HCT116 (cell line): Measurements from ENCODE around the gene ADAM19. TPM values are rescaled to one million over a fixed set of nuclear protein-coding genes. Genes with fewer than 3 reads are reported as not detected.

Experiments
- ATAC-seq: fragments of 200-7000 bp; cut with Tn5 transposase; 2 replicates; pipeline ENCODE4 v1.9.1; 2020; ENCODE audit warnings: mild to moderate bottlenecking, moderate library complexity
- BruUV-seq: library from RNA; stranded (reverse); fragments of 400-500 nt; replicated peaks from 2 replicates; lab custom pipeline; 2021; lab: Mats Ljungman, UMichigan
- CTCF ChIA-PET: fragments of 300-600 bp; sonication (Branson Sonifier 250); formaldehyde crosslinking; loops from one replicate; lab custom pipeline; 2021; ENCODE audit warnings: antibody characterized with exemption; lab: Charles Lee
- POLR2A ChIA-PET: fragments of 300-600, 350-600 bp; sonication (Branson Sonifier 250); formaldehyde crosslinking; loops from one replicate; lab custom pipeline; 2021; ENCODE audit warnings: antibody characterized with exemption; lab: Charles Lee
- RAD21 ChIA-PET, 2 experiments: fragments of 300-600 bp; sonication (Branson Sonifier 250); formaldehyde crosslinking; loops; one replicate each; lab custom pipeline; 2023; ENCODE audit warnings: low total read pairs in 2 of 2; ENCODE audit not compliant: uncharacterized antibody in 2 of 2, unreplicated experiment in 2 of 2, low non-redundant PET in 1 of 2; lab: Charles Lee
- DNase-seq: peaks from one replicate; pipeline ENCODE4 v3.0.0-alpha.2; 2010; ENCODE audit warnings: low read depth, low spot score
- H2AFZ ChIP-seq: fragments of 200-600 bp; shearing (Covaris generic), sonication (generic); 2 replicates; pipeline ENCODE4 v1.6.1; 2017; ENCODE audit warnings: low read depth, mixed run types, mixed read lengths, antibody characterized with exemption, low read length; ENCODE audit not compliant: poor library complexity, severe bottlenecking
- H3K27ac ChIP-seq: 2 replicates; pipeline ENCODE4 v1.5.1; 2012; ENCODE audit warnings: low read depth, low read length
- H3K27me3 ChIP-seq: fragments of 200-600 bp; sonication (generic); 2 replicates; pipeline ENCODE4 v1.6.1; 2016; ENCODE audit warnings: mixed run types, low read length, mixed read lengths; ENCODE audit not compliant: insufficient read depth
- H3K36me3 ChIP-seq, 2 experiments: fragments of 200-500 bp in 1 of 2; fragments of 200-600 bp in 1 of 2; sonication (Bioruptor generic) in 1 of 2; sonication (generic) in 1 of 2; 2 replicates each; pipeline versions ENCODE4 v1.5.1 to v1.6.1; 2014 to 2016; ENCODE audit warnings: low read length in 2 of 2, inconsistent platforms in 1 of 2, mixed read lengths in 1 of 2, mixed run types in 1 of 2; ENCODE audit not compliant: insufficient read depth in 2 of 2, control insufficient read depth in 1 of 2
- H3K4me1 ChIP-seq, 2 experiments: fragments of 200-600 bp in 1 of 2; sonication (generic) in 1 of 2; 2 replicates each; pipeline versions ENCODE4 v1.5.1 to v1.6.1; 2012 to 2017; ENCODE audit warnings: low read length in 2 of 2, inconsistent platforms in 1 of 2, mild to moderate bottlenecking in 1 of 2, mixed read lengths in 1 of 2, mixed run types in 1 of 2, moderate library complexity in 1 of 2; ENCODE audit not compliant: insufficient read depth in 2 of 2, control insufficient read depth in 1 of 2
- H3K4me2 ChIP-seq: fragments of 200-600 bp; sonication (generic); 2 replicates; pipeline ENCODE4 v1.6.1; 2017; ENCODE audit warnings: mixed run types, low read length, mixed read lengths
- H3K4me3 ChIP-seq, 2 experiments: fragments of 200-600 bp in 1 of 2; sonication (generic) in 1 of 2; replicated peaks in 1 of 2; 2 replicates each; pipeline ENCODE4 v1.5.1; 2011 to 2016; ENCODE audit warnings: low read length in 2 of 2, control low read depth in 1 of 2, low read depth in 1 of 2, mild to moderate bottlenecking in 1 of 2, mixed read lengths in 1 of 2, mixed run types in 1 of 2
- H3K79me2 ChIP-seq: fragments of 200-600 bp; sonication (generic); 2 replicates; pipeline ENCODE4 v1.6.1; 2017; ENCODE audit warnings: mild to moderate bottlenecking, mixed run types, low read length, moderate library complexity, mixed read lengths; ENCODE audit not compliant: insufficient read depth
- H3K9ac ChIP-seq: fragments of 200-600 bp; sonication (generic); 2 replicates; pipeline ENCODE4 v1.6.1; 2016; ENCODE audit warnings: low read length, mixed read lengths
- H3K9me2 ChIP-seq: fragments of 200-600 bp; sonication (generic), shearing (Covaris generic); 2 replicates; pipeline ENCODE4 v1.6.1; 2017; ENCODE audit warnings: mixed run types, mild to moderate bottlenecking, moderate library complexity; ENCODE audit not compliant: insufficient read depth
- H3K9me3 ChIP-seq, 2 experiments: fragments of 200-500 bp in 1 of 2; fragments of 200-600 bp in 1 of 2; sonication (Bioruptor generic) in 1 of 2; sonication (generic) in 1 of 2; 2 replicates each; pipeline ENCODE4 v1.6.1; 2014 to 2017; ENCODE audit warnings: low read length in 2 of 2, mixed read lengths in 2 of 2, inconsistent platforms in 1 of 2, low read depth in 1 of 2, mild to moderate bottlenecking in 1 of 2, mixed run types in 1 of 2, moderate library complexity in 1 of 2; ENCODE audit not compliant: control insufficient read depth in 1 of 2, insufficient read depth in 1 of 2
- H4K20me1 ChIP-seq: fragments of 200-600 bp; sonication (generic), shearing (Covaris generic); 2 replicates; pipeline ENCODE4 v1.6.1; 2017; ENCODE audit warnings: mixed run types, mild to moderate bottlenecking, moderate library complexity; ENCODE audit not compliant: insufficient read depth
- ATF3 ChIP-seq: IDR thresholded peaks from 2 replicates; pipeline ENCODE4 v1.6.1; 2012
- CEBPB ChIP-seq: IDR thresholded peaks from 2 replicates; pipeline ENCODE4 v1.6.1; 2012; ENCODE audit warnings: low read depth
- CTCF ChIP-seq, 3 experiments: fragments of 200-600 bp in 1 of 3; sonication (generic) in 1 of 3; IDR thresholded peaks in 2 of 3; conservative IDR thresholded peaks in 1 of 3; 2 replicates each; pipeline ENCODE4 v1.5.1; 2012 to 2017; ENCODE audit warnings: low read depth in 2 of 3, low read length in 2 of 3, antibody characterized with exemption in 1 of 3, borderline replicate concordance in 1 of 3, control low read depth in 1 of 3, mild to moderate bottlenecking in 1 of 3, mixed read lengths in 1 of 3, mixed run types in 1 of 3, moderate library complexity in 1 of 3; ENCODE audit not compliant: insufficient read depth in 1 of 3
- EZH2 ChIP-seq: fragments of 200-600 bp; sonication (generic); IDR thresholded peaks from 2 replicates; pipeline ENCODE4 v1.6.1; 2017; ENCODE audit warnings: antibody characterized with exemption, mixed run types
- EZH2phosphoT487 ChIP-seq: fragments of 200-600 bp; IDR thresholded peaks from 2 replicates; pipeline ENCODE4 v1.6.1; 2018; ENCODE audit warnings: antibody characterized with exemption, borderline replicate concordance
- FOSL1 ChIP-seq: IDR thresholded peaks from 2 replicates; pipeline ENCODE4 v1.6.1; 2012; ENCODE audit warnings: low read depth
- MAX ChIP-seq: IDR thresholded peaks from 2 replicates; pipeline ENCODE4 v1.6.1; 2012
- RAD21 ChIP-seq: IDR thresholded peaks from 2 replicates; pipeline ENCODE4 v1.6.1; 2012; ENCODE audit warnings: low read depth, mild to moderate bottlenecking
- SIN3A ChIP-seq: IDR thresholded peaks from 2 replicates; pipeline ENCODE4 v1.6.1; 2012; ENCODE audit warnings: low read depth
- SRF ChIP-seq: IDR thresholded peaks from 2 replicates; pipeline ENCODE4 v1.6.1; 2012; ENCODE audit warnings: low read depth
- TCF7L2 ChIP-seq: IDR thresholded peaks from 2 replicates; pipeline ENCODE4 v1.7.0; 2011; ENCODE audit warnings: borderline replicate concordance, inconsistent platforms; ENCODE audit not compliant: insufficient read depth, insufficient read length; ENCODE audit errors: extremely low read depth
- YY1 ChIP-seq: IDR thresholded peaks from 2 replicates; pipeline ENCODE4 v1.6.1; 2011; ENCODE audit warnings: low read length, low read depth, moderate library complexity, mild to moderate bottlenecking; ENCODE audit not compliant: insufficient replicate concordance; ENCODE audit errors: extremely low read depth
- ZFX ChIP-seq: fragments of 450-650 bp; IDR thresholded peaks from 2 replicates; pipeline ENCODE4 v1.6.1; 2017
- intact Hi-C: fragments of 100-400 bp; cut with micrococcal nuclease; formaldehyde crosslinking; loops from 2 replicates; pipeline ENCODE4 v1.10.0; 2022
- total RNA-seq: library from RNA; stranded (reverse); gene quantifications from one replicate; pipeline ENCODE4 v1.2.1, GENCODE V29; 2021; ENCODE audit not compliant: unreplicated experiment

The ADAM19 gene
- total RNA-seq, 1 experiment from 2014 or later: 77.3 TPM

- Histone ChIP-seq H3K4me2 (no peak overlapping the region), H3K27me3 (no peaks in the 10 kb centered on the region), H3K9me3 (no peaks in the 10 kb centered on the region), H3K9ac (no peak overlapping the region), H3K79me2 (no peaks in the 10 kb centered on the region), H3K4me3 (no peak overlapping the region), H3K9me2 (no peaks in the 10 kb centered on the region), H3K36me3 (no peaks in the 10 kb centered on the region), H2AFZ (no peak overlapping the region), H3K4me1 (peaks cover 5 to 12% of the 10 kb centered on the region in 2 experiments; a peak in 3 of 4 replicates), H4K20me1 (no peaks in the 10 kb centered on the region), H3K27ac (no peak overlapping the region)
- ChIA-PET CTCF (no interaction called here), POLR2A (no interaction called here), RAD21 (no interaction called here)
- ATAC-seq (no peak), DNase-seq (no peak)
- TF ChIP-seq EZH2phosphoT487: no peak
- TF ChIP-seq SIN3A: no peak
- no peak for TF ChIP-seq TCF7L2
- no peak for TF ChIP-seq SRF
- no peak for TF ChIP-seq FOSL1
- TF ChIP-seq MAX: no peak
- TF ChIP-seq RAD21: no peak
- no peak for TF ChIP-seq ZFX
- TF ChIP-seq CTCF (IDR thresholded peaks at IDR 0.05 in 2 of 3, conservative IDR thresholded peaks at IDR 0.05 in 1 of 3; ENCODE audit: borderline replicate concordance in 1 of 3, insufficient read depth in 1 of 3, low read depth in 2 of 3, low read length in 2 of 3): no peak
- TF ChIP-seq CEBPB: no peak
- no peak for TF ChIP-seq EZH2
- TF ChIP-seq ATF3: no peak
- TF ChIP-seq YY1: no peak
- no TSS peak for BruUV-seq
- intact Hi-C loops: no loop called here
These were observed 116.7 kb downstream of the ADAM19 start for GRCh38 chr5:157458835-157459234.
